ENCODE results near the gene ZFYVE19. TPM values are rescaled to one million over a fixed set of nuclear protein-coding genes. Genes with fewer than 3 reads are reported as not detected.
A peak's percentile ranks its signal among the peaks of the same experiment; 100 is the strongest.

ZFYVE19 gene
- total RNA-seq, 4 donors from 2014 or later: 16.5 to 33.4 (median 28.9) TPM

DNA sequence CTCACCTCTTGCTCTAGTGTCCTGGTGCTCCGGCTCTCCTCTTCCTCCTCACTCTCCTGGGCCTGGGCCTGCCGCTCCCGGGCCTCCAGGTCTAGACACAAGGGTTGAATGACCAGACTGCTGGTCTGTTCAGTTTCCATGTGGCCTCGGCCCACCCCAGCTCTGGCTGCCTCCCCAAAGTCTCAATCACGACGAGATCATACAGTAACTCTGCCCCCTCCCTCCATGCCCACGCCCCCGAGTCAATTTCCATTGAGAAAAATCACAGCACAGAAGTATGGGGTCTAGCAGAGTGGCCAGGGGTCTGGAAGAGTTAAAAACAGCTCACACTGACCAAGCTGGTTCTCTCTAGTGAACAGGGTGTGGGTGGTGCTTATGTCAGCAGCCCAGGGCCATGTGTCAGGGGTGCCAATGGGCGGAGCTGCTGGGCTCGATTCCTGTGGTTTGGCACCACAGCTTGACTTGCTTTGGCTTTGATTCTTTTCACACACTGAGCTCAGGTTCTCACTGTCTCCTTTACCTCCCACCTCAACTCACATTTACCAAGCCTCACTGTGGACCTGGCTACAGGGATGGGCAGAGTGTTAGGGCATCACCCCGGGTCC is 30.2 kb upstream of the ZFYVE19 start:
- 16 to 53% methylated on average over 3 to 10 of the region's 11 CpGs for WGBS, 2 donors
- Histone ChIP-seq H3K9me3 (no peaks in the 10 kb centered on the region), H3K4me3 (peak overlapping the region in 3 of 4 donors; percentile 22 to 34 (median 26)), H3K27ac (peak overlapping the region; percentile 67 to 88 (median 77)), H3K36me3 (peaks cover 13 to 88% (median 26%) of the 10 kb centered on the region in 3 donors), H3K27me3 (no peaks in the 10 kb centered on the region), H3K4me1 (peaks cover 5 to 40% (median 21%) of the 10 kb centered on the region in 3 donors)
- DNase-seq: no peak
- intact Hi-C loops (cut with DNase I): no loop called here
- TF ChIP-seq POLR2A (IDR thresholded peaks at IDR 0.05): no peak
- TF ChIP-seq, protein P1, sequence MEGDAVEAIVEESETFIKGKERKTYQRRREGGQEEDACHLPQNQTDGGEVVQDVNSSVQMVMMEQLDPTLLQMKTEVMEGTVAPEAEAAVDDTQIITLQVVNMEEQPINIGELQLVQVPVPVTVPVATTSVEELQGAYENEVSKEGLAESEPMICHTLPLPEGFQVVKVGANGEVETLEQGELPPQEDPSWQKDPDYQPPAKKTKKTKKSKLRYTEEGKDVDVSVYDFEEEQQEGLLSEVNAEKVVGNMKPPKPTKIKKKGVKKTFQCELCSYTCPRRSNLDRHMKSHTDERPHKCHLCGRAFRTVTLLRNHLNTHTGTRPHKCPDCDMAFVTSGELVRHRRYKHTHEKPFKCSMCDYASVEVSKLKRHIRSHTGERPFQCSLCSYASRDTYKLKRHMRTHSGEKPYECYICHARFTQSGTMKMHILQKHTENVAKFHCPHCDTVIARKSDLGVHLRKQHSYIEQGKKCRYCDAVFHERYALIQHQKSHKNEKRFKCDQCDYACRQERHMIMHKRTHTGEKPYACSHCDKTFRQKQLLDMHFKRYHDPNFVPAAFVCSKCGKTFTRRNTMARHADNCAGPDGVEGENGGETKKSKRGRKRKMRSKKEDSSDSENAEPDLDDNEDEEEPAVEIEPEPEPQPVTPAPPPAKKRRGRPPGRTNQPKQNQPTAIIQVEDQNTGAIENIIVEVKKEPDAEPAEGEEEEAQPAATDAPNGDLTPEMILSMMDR (IDR thresholded peaks at IDR 0.05): peak in 1 of 6 experiments; percentile 11

DNA sequence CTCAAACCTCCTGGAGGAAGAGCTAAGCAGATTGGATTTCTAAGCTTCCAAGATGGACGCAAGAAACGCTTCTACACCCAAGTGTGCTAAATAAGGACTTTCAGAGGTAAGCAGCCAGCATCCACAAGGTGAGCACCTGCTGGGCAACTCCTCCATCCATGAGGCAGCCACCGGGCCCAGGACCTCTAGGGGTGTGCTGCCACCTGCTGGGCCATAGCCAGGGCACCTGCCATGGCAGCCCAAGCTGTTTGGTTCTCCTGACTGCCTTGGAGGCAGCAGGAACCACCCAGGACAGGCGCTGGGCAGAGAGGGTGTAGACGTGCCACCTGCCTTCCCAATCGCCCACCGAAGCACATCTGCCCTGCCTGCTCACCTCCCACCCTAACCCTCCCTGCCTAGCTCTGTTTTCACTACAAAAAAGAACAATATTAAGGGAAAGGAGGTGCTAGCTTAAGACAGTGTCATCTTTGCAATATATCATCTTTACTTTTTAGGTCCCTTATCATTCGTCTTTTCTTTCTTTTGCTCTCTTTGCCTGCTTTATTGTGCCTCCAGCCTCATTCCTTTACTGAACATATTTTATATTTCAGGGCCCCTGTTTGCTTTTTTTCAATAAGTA is 24.2 kb upstream of the ZFYVE19 start:
- intact Hi-C loops (cut with DNase I): no loop called here
- H3K9me3 ChIP-seq: no peaks in the 10 kb centered on the region
- H3K36me3 ChIP-seq: peaks cover 0 to 27% (median 4%) of the 10 kb centered on the region in 3 donors
- no peaks in the 10 kb centered on the region for H3K27me3 ChIP-seq
- 44 to 69% methylated on average over 6 of the region's 8 CpGs for WGBS, 2 donors
- no peak overlapping the region for H3K4me3 ChIP-seq
- no peak for DNase-seq
- peaks cover 17 to 39% (median 23%) of the 10 kb centered on the region in 3 donors for H3K4me1 ChIP-seq
- no peak overlapping the region for H3K27ac ChIP-seq
- TF ChIP-seq POLR2A (IDR thresholded peaks at IDR 0.05): no peak
- TF ChIP-seq, protein P1 (IDR thresholded peaks at IDR 0.05): peak; percentile 29 to 93 (median 80)

DNA sequence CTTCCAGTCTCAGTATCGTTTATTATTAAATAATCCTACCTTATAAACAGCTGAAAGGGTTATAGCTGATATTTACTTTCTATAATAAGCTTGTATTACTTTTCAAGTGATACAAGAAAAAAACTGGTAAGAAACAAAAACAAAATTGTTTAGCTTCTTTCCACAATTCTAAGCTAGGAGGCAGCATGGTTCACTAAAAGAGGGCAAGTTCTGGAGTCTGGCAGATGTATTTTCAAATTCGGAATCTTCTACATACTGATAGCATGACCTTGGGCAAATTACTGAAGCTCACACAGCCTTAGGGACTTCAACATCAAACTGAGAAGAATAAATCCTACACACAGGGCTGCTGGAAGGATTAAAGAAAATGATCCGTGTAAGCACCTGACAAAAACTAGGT is 21.7 kb upstream of the ZFYVE19 start:
- peak overlapping the region; percentile 67 to 86 (median 77) for H3K27ac ChIP-seq
- H3K27me3 ChIP-seq: no peaks in the 10 kb centered on the region
- no peaks in the 10 kb centered on the region for H3K9me3 ChIP-seq
- intact Hi-C loops (cut with DNase I): no loop called here
- H3K36me3 ChIP-seq: peaks cover 0 to 3% (median 0%) of the 10 kb centered on the region in 3 donors
- peaks cover 31 to 62% (median 38%) of the 10 kb centered on the region in 3 donors for H3K4me1 ChIP-seq
- no peak overlapping the region for H3K4me3 ChIP-seq
- no peak for TF ChIP-seq POLR2A (IDR thresholded peaks at IDR 0.05)
- TF ChIP-seq, protein P1 (IDR thresholded peaks at IDR 0.05): peak in 2 of 6 experiments; percentile 6 to 44
- WGBS, 2 donors: 68 to 76% methylated on average over 3 of the region's 3 CpGs
- DNase-seq: no peak

DNA sequence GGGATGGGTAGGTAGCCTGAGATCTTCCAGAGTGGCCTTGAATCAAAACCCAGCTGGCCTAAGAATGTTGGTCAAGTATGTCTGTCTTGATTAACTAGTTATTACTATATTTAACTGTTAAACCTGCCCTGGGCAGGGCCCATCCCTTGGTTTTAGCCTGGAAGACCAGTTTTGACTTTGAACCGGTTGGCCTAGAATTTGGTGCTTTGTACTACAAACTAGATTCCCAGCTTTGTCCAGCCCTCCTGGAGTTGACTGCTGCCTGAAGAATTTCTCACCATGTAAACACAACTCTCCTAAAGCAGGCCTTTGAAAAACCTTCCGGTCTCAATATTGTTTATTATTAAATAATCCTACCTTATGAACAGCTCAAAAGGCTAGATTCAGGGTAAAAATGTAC is 21.1 kb upstream of the ZFYVE19 start:
- intact Hi-C loops (cut with DNase I): no loop called here
- no peak for TF ChIP-seq POLR2A (IDR thresholded peaks at IDR 0.05)
- TF ChIP-seq, protein P1 (IDR thresholded peaks at IDR 0.05): no peak
- WGBS, 2 donors: 46 to 53% methylated on average over 2 of the region's 2 CpGs
- H3K9me3 ChIP-seq: no peaks in the 10 kb centered on the region
- no peak for DNase-seq
- no peaks in the 10 kb centered on the region for H3K36me3 ChIP-seq
- peaks cover 35 to 68% (median 40%) of the 10 kb centered on the region in 3 donors for H3K4me1 ChIP-seq
- no peaks in the 10 kb centered on the region for H3K27me3 ChIP-seq
- peak overlapping the region; percentile 72 to 86 (median 79) for H3K27ac ChIP-seq
- no peak overlapping the region for H3K4me3 ChIP-seq

DNA sequence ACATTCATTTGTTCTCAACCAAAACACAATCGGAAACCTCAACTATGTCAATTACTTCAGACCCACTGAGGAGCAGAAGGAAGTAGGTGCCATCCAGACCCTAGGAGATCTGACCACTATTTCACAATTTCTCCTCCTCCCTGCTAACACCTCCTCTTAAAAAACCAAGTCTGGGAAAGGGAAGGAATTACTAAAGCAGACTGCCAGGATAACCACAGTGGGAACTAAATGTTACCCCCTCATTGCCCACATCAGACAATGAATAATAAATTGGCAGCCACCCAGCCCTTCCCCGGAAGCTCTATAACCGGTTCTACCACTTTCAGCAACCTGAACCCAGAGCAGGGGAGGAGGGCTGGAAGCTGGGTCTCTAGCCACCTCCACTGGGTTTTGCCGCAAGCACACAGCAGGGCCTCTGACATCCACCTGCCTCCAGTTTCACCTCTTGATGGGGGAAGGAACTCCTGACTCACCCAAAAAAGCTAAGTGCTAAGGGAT is 19.5 kb upstream of the ZFYVE19 start:
- DNase-seq: no peak
- intact Hi-C loops (cut with DNase I): no loop called here
- no peak overlapping the region for H3K4me3 ChIP-seq
- peak overlapping the region; percentile 72 to 86 (median 79) for H3K27ac ChIP-seq
- no peaks in the 10 kb centered on the region for H3K27me3 ChIP-seq
- peaks cover 0 to 15% (median 0%) of the 10 kb centered on the region in 3 donors for H3K36me3 ChIP-seq
- peaks cover 35 to 81% (median 40%) of the 10 kb centered on the region in 3 donors for H3K4me1 ChIP-seq
- TF ChIP-seq, protein P1 (IDR thresholded peaks at IDR 0.05): no peak
- TF ChIP-seq POLR2A (IDR thresholded peaks at IDR 0.05): no peak
- H3K9me3 ChIP-seq: no peaks in the 10 kb centered on the region
- 11 to 29% methylated on average over 4 of the region's 4 CpGs for WGBS, 2 donors
